ENCODE data around the gene HPN.
A peak's percentile ranks its signal among the peaks of the same experiment; 100 is the strongest.
"Not testable (repeated sequence)": the region's sequence is repeated elsewhere in the genome, so short reads cannot be mapped to it uniquely, and the experiment has no call there.

The HPN gene

GRCh38 chr19:35009424-35010415 is 31.8 kb upstream of the HPN start:
- no peak for DNase-seq

- DNase-seq = no peak
These were observed 30.3 kb upstream of the HPN start for GRCh38 chr19:35011091-35011689.

GRCh38 chr19:35011737-35012682 is 29.5 kb upstream of the HPN start:
- DNase-seq = no peak

GRCh38 chr19:35013041-35013819 is 28.3 kb upstream of the HPN start:
- peak; percentile 81 for DNase-seq

GRCh38 chr19:35013820-35014754 is 27.4 kb upstream of the HPN start:
- peak; percentile 63 for DNase-seq

- DNase-seq = not testable (repeated sequence)
These were observed 26.7 kb upstream of the HPN start for GRCh38 chr19:35014774-35015173.

GRCh38 chr19:35015270-35015953 is 26.1 kb upstream of the HPN start:
- DNase-seq = no peak

GRCh38 chr19:35015954-35016351 is 25.6 kb upstream of the HPN start:
- DNase-seq = no peak

GRCh38 chr19:35017507-35017906 is 24.0 kb upstream of the HPN start:
- no peak for DNase-seq

- no peak for DNase-seq
These were observed 23.1 kb upstream of the HPN start for GRCh38 chr19:35018379-35018778.

- DNase-seq = no peak
These were observed 22.4 kb upstream of the HPN start for GRCh38 chr19:35019144-35019543.

GRCh38 chr19:35021016-35021415 is 20.5 kb upstream of the HPN start:
- no peak for DNase-seq

- no peak for DNase-seq
These were observed 19.9 kb upstream of the HPN start for GRCh38 chr19:35021596-35021995.

- no peak for DNase-seq
These were observed 19.1 kb upstream of the HPN start for GRCh38 chr19:35022460-35022859.

GRCh38 chr19:35023428-35023827 is 18.1 kb upstream of the HPN start:
- no peak for DNase-seq

- DNase-seq = no peak
These were observed 17.4 kb upstream of the HPN start for GRCh38 chr19:35024095-35024494.

- no peak for DNase-seq
These were observed 15.6 kb upstream of the HPN start for GRCh38 chr19:35025969-35026368.

GRCh38 chr19:35026418-35026817 is 15.1 kb upstream of the HPN start:
- no peak for DNase-seq

- no peak for DNase-seq
These were observed 14.5 kb upstream of the HPN start for GRCh38 chr19:35027009-35027408.

GRCh38 chr19:35027851-35028599 is 13.5 kb upstream of the HPN start:
- DNase-seq = no peak
